Mesothelial cell of epicardium (in vitro differentiated cells): ENCODE results near the gene ANKS1A. TPM values are rescaled to one million over a fixed set of nuclear protein-coding genes. Genes with fewer than 3 reads are reported as not detected.

Experiments used
- DNase-seq, 2 experiments: peaks; one replicate each; pipeline ENCODE4 v3.0.0; 2021; ENCODE audit warnings: low spot score in 2 of 2; ENCODE audit not compliant: unreplicated experiment in 2 of 2
- H3K27ac Mint-ChIP-seq: 2 replicates; pipeline ENCODE4 v1.8.0; 2021; ENCODE audit warnings: mixed read lengths
- H3K27me3 Mint-ChIP-seq: 2 replicates; pipeline ENCODE4 v1.8.0; 2021; ENCODE audit warnings: low read depth, mixed read lengths
- H3K36me3 Mint-ChIP-seq: 2 replicates; pipeline ENCODE4 v1.8.0; 2021; ENCODE audit warnings: mixed read lengths
- H3K4me1 Mint-ChIP-seq: 2 replicates; pipeline ENCODE4 v1.8.0; 2021; ENCODE audit warnings: mixed read lengths
- H3K4me3 Mint-ChIP-seq: 2 replicates; pipeline ENCODE4 v1.8.0; 2021; ENCODE audit warnings: mild to moderate bottlenecking, moderate library complexity, mixed read lengths
- H3K9me3 Mint-ChIP-seq: 2 replicates; pipeline ENCODE4 v1.8.0; 2021; ENCODE audit warnings: mixed read lengths
- total RNA-seq: library from RNA; stranded (reverse); gene quantifications from 3 replicates; pipeline ENCODE4 v1.2.1, GENCODE V29; 2021
- TF ChIP-seq, protein P1 (sequence below): fragments of 200-600 bp; sonication (generic); IDR thresholded peaks from one replicate; pipeline ENCODE4 v1.5.0; 2021; ENCODE audit warnings: antibody characterized with exemption; ENCODE audit not compliant: unreplicated experiment

The ANKS1A gene
- total RNA-seq, 1 donor from 2014 or later: 30.6 TPM

DNA sequence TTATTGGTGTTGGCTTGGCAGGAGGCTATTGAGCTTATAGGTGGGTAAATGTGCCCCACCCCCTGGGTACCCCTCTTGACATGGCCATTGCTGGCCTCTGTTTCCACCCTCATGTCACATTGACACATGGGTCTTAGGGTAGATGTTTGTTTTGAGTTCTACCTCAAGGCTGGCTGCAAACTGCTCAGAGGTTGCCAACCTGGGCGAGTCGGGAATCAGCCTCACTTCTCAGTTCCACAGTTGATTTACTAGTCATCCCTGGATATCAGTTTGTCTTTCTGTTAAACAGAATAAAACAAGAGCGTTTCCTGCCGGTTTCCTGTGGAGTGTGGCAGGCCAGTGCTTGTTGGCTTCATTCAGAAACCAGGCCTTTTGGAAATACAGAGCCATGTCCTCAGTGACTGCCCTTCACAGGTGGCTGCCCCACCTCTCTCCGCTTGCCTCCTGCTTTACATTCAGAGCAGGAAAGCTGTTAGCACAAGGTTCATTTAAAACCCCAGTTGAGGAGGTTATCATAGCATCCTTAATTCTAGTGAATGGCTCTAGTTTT is 146.5 kb downstream of the ANKS1A start:
- no peaks in the 10 kb centered on the region for H3K27me3 Mint-ChIP-seq
- TF ChIP-seq, protein P1, sequence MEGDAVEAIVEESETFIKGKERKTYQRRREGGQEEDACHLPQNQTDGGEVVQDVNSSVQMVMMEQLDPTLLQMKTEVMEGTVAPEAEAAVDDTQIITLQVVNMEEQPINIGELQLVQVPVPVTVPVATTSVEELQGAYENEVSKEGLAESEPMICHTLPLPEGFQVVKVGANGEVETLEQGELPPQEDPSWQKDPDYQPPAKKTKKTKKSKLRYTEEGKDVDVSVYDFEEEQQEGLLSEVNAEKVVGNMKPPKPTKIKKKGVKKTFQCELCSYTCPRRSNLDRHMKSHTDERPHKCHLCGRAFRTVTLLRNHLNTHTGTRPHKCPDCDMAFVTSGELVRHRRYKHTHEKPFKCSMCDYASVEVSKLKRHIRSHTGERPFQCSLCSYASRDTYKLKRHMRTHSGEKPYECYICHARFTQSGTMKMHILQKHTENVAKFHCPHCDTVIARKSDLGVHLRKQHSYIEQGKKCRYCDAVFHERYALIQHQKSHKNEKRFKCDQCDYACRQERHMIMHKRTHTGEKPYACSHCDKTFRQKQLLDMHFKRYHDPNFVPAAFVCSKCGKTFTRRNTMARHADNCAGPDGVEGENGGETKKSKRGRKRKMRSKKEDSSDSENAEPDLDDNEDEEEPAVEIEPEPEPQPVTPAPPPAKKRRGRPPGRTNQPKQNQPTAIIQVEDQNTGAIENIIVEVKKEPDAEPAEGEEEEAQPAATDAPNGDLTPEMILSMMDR: no peak
- peaks cover 23% of the 10 kb centered on the region for H3K4me1 Mint-ChIP-seq
- no peak overlapping the region for H3K4me3 Mint-ChIP-seq
- peak overlapping the region; percentile 44 for H3K27ac Mint-ChIP-seq
- no peak for DNase-seq
- H3K36me3 Mint-ChIP-seq: peaks cover 13% of the 10 kb centered on the region
- no peaks in the 10 kb centered on the region for H3K9me3 Mint-ChIP-seq

- Mint-ChIP-seq H3K36me3 (peaks cover 9% of the 10 kb centered on the region), H3K9me3 (no peaks in the 10 kb centered on the region), H3K27ac (peak overlapping the region; percentile 34), H3K27me3 (no peaks in the 10 kb centered on the region), H3K4me1 (peaks cover 23% of the 10 kb centered on the region), H3K4me3 (no peak overlapping the region)
- DNase-seq: no peak
- TF ChIP-seq, protein P1: no peak
Measured at GRCh38 chr6:35036059-35036827, 147.2 kb downstream of the ANKS1A start.

GRCh38 chr6:35036828-35037663 is 148.0 kb downstream of the ANKS1A start:
- TF ChIP-seq, protein P1: no peak
- Mint-ChIP-seq H3K4me1 (peaks cover 23% of the 10 kb centered on the region), H3K36me3 (peaks cover 6% of the 10 kb centered on the region), H3K9me3 (no peaks in the 10 kb centered on the region), H3K4me3 (no peak overlapping the region), H3K27ac (peak overlapping the region; percentile 65), H3K27me3 (no peaks in the 10 kb centered on the region)
- no peak for DNase-seq

DNA sequence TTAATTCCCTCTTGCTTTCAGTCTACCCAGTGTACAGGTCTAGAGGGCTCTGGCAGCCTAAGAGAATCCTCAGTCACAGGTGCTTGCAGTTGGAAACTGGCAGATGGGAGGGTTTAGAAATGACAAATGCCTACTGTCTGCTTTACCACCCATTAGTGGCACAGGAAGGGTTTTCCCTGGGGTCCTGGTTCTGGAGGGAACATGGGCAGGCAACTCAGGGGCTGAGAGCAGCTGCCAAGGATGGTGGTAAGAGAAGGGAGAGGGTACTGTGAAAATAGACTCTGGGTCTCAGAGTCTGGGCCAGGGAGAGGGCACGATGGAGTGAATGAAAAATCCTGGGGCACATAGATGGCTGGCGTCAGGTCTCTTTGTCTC is 148.6 kb downstream of the ANKS1A start:
- Mint-ChIP-seq H3K4me3 (no peak overlapping the region), H3K27ac (peak overlapping the region; percentile 65), H3K9me3 (no peaks in the 10 kb centered on the region), H3K36me3 (peaks cover 6% of the 10 kb centered on the region), H3K4me1 (peaks cover 21% of the 10 kb centered on the region), H3K27me3 (no peaks in the 10 kb centered on the region)
- no peak for DNase-seq
- TF ChIP-seq, protein P1: no peak

DNA sequence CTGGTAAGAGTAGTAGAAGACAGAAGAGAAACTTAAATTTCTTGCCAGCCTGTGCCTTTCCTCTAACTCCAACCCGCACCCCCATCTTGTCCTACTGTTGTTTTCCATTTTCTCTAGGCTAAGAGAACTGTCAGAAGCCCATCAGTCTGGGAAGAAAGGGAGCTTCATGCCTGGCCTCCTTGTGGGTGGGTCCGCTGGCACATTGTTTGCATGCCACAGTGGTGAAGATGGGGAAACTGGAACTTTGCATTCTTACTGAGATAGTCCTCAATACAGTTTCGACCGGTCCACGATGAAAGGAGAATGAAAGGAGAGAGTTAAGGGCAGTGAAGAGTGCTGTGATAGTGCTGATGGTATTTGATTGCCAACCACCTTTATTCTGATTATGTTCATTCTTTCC is 149.0 kb downstream of the ANKS1A start:
- Mint-ChIP-seq H3K36me3 (peaks cover 6% of the 10 kb centered on the region), H3K4me3 (no peak overlapping the region), H3K9me3 (no peaks in the 10 kb centered on the region), H3K27ac (peak overlapping the region; percentile 65), H3K27me3 (no peaks in the 10 kb centered on the region), H3K4me1 (peaks cover 21% of the 10 kb centered on the region)
- no peak for DNase-seq
- TF ChIP-seq, protein P1: no peak
